B cell (primary cell): ENCODE results near the gene OR4K13. TPM values are rescaled to one million over a fixed set of nuclear protein-coding genes. Genes with fewer than 3 reads are reported as not detected.

Experiments used
- ATAC-seq: fragments of 200-7000 bp; cut with Tn5 transposase; one replicate; pipeline ENCODE4 v1.10.0; 2021; ENCODE audit warnings: low read depth, mild to moderate bottlenecking, moderate number of reproducible peaks, moderate library complexity
- CTCF ChIA-PET: fragments of 350-600 bp; sonication (Branson Sonifier 250); formaldehyde crosslinking; loops from one replicate; lab custom pipeline; 2021; ENCODE audit warnings: antibody characterized with exemption, inconsistent platforms; lab: Charles Lee
- POLR2A ChIA-PET: fragments of 350-600 bp; sonication (Branson Sonifier 250); formaldehyde crosslinking; loops from one replicate; lab custom pipeline; 2021; ENCODE audit warnings: antibody characterized with exemption; lab: Charles Lee
- DNase-seq: peaks from one replicate; pipeline ENCODE4 v3.0.0; 2013
- H2AFZ ChIP-seq: 2 replicates; pipeline ENCODE4 v1.6.1; 2012; ENCODE audit warnings: mild to moderate bottlenecking, low read depth, low read length; ENCODE audit not compliant: insufficient read depth, poor library complexity, severe bottlenecking
- H3K27ac ChIP-seq, 2 donors: 1 replicate in 1 of 2; 2 replicates in 1 of 2; pipeline ENCODE4 v1.5.1; 2012 to 2013; ENCODE audit warnings: low read length in 2 of 2, mild to moderate bottlenecking in 2 of 2, moderate library complexity in 1 of 2
- H3K27me3 ChIP-seq, 4 experiments: fragments of 200-600 bp in 1 of 4; sonication (generic) in 1 of 4; replicated peaks in 1 of 4; 1 replicate in 2 of 4; 2 replicates in 2 of 4; pipeline versions ENCODE4 v1.6.1 to v1.7.0; 2013 to 2016; ENCODE audit warnings: low read length in 3 of 4, mild to moderate bottlenecking in 2 of 4, mixed read lengths in 1 of 4, moderate library complexity in 1 of 4; ENCODE audit not compliant: insufficient read depth in 4 of 4, control insufficient read depth in 3 of 4; ENCODE audit errors: control extremely low read depth in 1 of 4
- H3K36me3 ChIP-seq, 2 experiments: replicated peaks in 1 of 2; 1 replicate in 1 of 2; 2 replicates in 1 of 2; pipeline versions ENCODE4 v1.6.1 to v1.7.1; 2013; ENCODE audit warnings: low read length in 1 of 2; ENCODE audit not compliant: insufficient read depth in 2 of 2, control insufficient read depth in 1 of 2; ENCODE audit errors: control extremely low read depth in 1 of 2, extremely low read depth in 1 of 2
- H3K4me1 ChIP-seq, 2 donors: fragments of 200-600 bp in 1 of 2; sonication (generic) in 1 of 2; 1 replicate in 1 of 2; 2 replicates in 1 of 2; pipeline versions ENCODE4 v1.5.1 to v1.6.1; 2013 to 2017; ENCODE audit warnings: low read length in 2 of 2; ENCODE audit not compliant: control insufficient read depth in 2 of 2, insufficient read depth in 2 of 2
- H3K4me2 ChIP-seq: replicated peaks from 2 replicates; pipeline ENCODE3; 2012; ENCODE audit warnings: mild to moderate bottlenecking, low read depth, low read length; ENCODE audit not compliant: poor library complexity, severe bottlenecking
- H3K4me3 ChIP-seq, 5 experiments: fragments of 200-600 bp in 1 of 5; sonication (generic) in 1 of 5; 1 replicate in 3 of 5; 2 replicates in 2 of 5; pipeline versions ENCODE4 v1.5.1 to v1.7.0; 2011 to 2016; ENCODE audit warnings: low read length in 4 of 5, mild to moderate bottlenecking in 4 of 5, low read depth in 2 of 5, control low read depth in 1 of 5, moderate library complexity in 1 of 5; ENCODE audit not compliant: insufficient read depth in 1 of 5; ENCODE audit errors: control extremely low read depth in 1 of 5, extremely low read depth in 1 of 5
- H3K79me2 ChIP-seq: fragments of 200-600 bp; sonication (generic); one replicate; pipeline ENCODE4 v1.6.0; 2016; ENCODE audit warnings: low read length; ENCODE audit not compliant: control insufficient read depth, insufficient read depth
- H3K9ac ChIP-seq: fragments of 200-600 bp; sonication (generic); 2 replicates; pipeline ENCODE4 v1.6.1; 2017; ENCODE audit warnings: mild to moderate bottlenecking, low read length, moderate library complexity
- H3K9me3 ChIP-seq, 3 donors: one replicate each; pipeline versions ENCODE4 v1.6.1 to v1.7.1; 2013; ENCODE audit warnings: low read length in 2 of 3; ENCODE audit not compliant: control insufficient read depth in 2 of 3, insufficient read depth in 1 of 3; ENCODE audit errors: control extremely low read depth in 1 of 3
- H4K20me1 ChIP-seq: 2 replicates; pipeline ENCODE4 v1.6.0; 2012; ENCODE audit warnings: mild to moderate bottlenecking, low read length; ENCODE audit not compliant: insufficient read depth, control insufficient read depth, poor library complexity, severe bottlenecking
- H3K27ac Mint-ChIP-seq: one replicate; pipeline ENCODE4 v1.8.0; 2021; ENCODE audit warnings: mixed read lengths
- H3K27me3 Mint-ChIP-seq: one replicate; pipeline ENCODE4 v1.8.0; 2021; ENCODE audit warnings: mixed read lengths
- H3K4me1 Mint-ChIP-seq: one replicate; pipeline ENCODE4 v1.8.0; 2021; ENCODE audit warnings: mixed read lengths
- H3K4me3 Mint-ChIP-seq: one replicate; pipeline ENCODE4 v1.8.0; 2021; ENCODE audit warnings: mixed read lengths
- H3K9me3 Mint-ChIP-seq: one replicate; pipeline ENCODE4 v1.8.0; 2022; ENCODE audit warnings: mixed read lengths; ENCODE audit not compliant: insufficient read depth
- CTCF ChIP-seq: fragments of 200-600 bp; IDR thresholded peaks from one replicate; pipeline ENCODE4 v1.8.0; 2022; ENCODE audit warnings: antibody characterized with exemption, mild to moderate bottlenecking
- EZH2 ChIP-seq: IDR thresholded peaks from 2 replicates; pipeline ENCODE4 v1.6.1; 2012; ENCODE audit warnings: borderline replicate concordance, low read depth, mild to moderate bottlenecking, moderate library complexity, low read length; ENCODE audit not compliant: insufficient read depth, poor library complexity, severe bottlenecking
- WGBS: methylation state at CpG from one replicate; pipeline ENCODE4 v1.1.5; 2013; ENCODE audit warnings: missing lambda C conversion rate; ENCODE audit not compliant: insufficient coverage; 5-methylcytosine and 5-hydroxymethylcytosine counted together
- intact Hi-C: fragments of 100-400 bp; cut with micrococcal nuclease; formaldehyde crosslinking; loops from one replicate; pipeline ENCODE4 v1.10.0; 2022
- polyA plus RNA-seq: library from polyadenylated mRNA; depleted of rRNA; stranded (reverse); fragments of >200 nt; gene quantifications from 2 replicates; pipeline ENCODE4 v1.2.3, GENCODE V29; 2012
- total RNA-seq, 2 donors: library from RNA; stranded (reverse); fragments of 120-200 nt in 1 of 2; gene quantifications; 1 replicate in 1 of 2; 2 replicates in 1 of 2; pipeline versions ENCODE4 v1.2.3 to v1.2.4, GENCODE V29; 2013 to 2022

OR4K13 gene
- total and polyA plus RNA-seq, 2 donors (not counting 1 experiment from before 2014, with no cell fraction given) = not detected

DNA sequence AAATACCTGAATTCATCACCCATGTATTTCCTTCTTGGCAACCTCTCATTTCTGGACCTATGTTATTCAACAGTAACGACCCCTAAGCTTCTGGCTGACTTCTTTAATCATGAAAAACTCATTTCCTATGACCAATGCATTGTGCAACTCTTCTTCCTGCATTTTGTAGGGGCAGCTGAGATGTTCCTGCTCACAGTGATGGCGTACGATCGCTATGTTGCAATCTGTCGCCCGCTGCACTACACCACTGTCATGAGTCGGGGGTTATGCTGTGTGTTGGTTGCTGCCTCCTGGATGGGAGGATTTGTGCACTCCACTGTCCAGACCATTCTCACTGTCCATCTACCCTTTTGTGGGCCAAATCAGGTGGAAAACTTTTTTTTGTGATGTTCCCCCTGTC, 33.5 kb downstream of the OR4K13 start:
- Histone ChIP-seq H2AFZ (no peak overlapping the region), H3K27me3 (no peaks in the 10 kb centered on the region), H3K9me3 (peaks cover 0 to 2% (median 0%) of the 10 kb centered on the region in 3 donors), H4K20me1 (no peaks in the 10 kb centered on the region), H3K9ac (no peak overlapping the region), H3K4me3 (no peak overlapping the region), H3K4me1 (no peaks in the 10 kb centered on the region), H3K36me3 (no peaks in the 10 kb centered on the region), H3K79me2 (no peaks in the 10 kb centered on the region), H3K27ac (no peak overlapping the region), H3K4me2 (no peak overlapping the region)
- Mint-ChIP-seq H3K27ac (no peak overlapping the region), H3K9me3 (no peaks in the 10 kb centered on the region), H3K4me1 (no peaks in the 10 kb centered on the region), H3K27me3 (no peaks in the 10 kb centered on the region), H3K4me3 (no peak overlapping the region)
- POLR2A ChIA-PET = no interaction called here
- TF ChIP-seq EZH2 = no peak
- no peak for TF ChIP-seq CTCF
- DNase-seq (no peak), ATAC-seq (no peak)
- intact Hi-C loops = no loop called here
- WGBS = 75% methylated on average over 4 of the region's 7 CpGs
- CTCF ChIA-PET = no interaction called here

- no peak within 1 kb of the TSS for H3K9ac ChIP-seq
- H3K9me3 Mint-ChIP-seq = no peaks in the 10 kb centered on the region
- H3K27me3 Mint-ChIP-seq = no peaks in the 10 kb centered on the region
- H4K20me1 ChIP-seq = no peaks in the 10 kb centered on the region
- no peaks in the 10 kb centered on the region for H3K27me3 ChIP-seq
- H3K79me2 ChIP-seq = no peaks in the 10 kb centered on the region
- H3K4me3 Mint-ChIP-seq = no peak within 1 kb of the TSS
- ChIA-PET CTCF (no interaction called here), POLR2A (no interaction called here)
- H3K9me3 ChIP-seq = peaks cover 0 to 2% (median 0%) of the 10 kb centered on the region in 3 donors
- H2AFZ ChIP-seq = no peak within 1 kb of the TSS
- H3K27ac ChIP-seq = no peak within 1 kb of the TSS
- H3K4me2 ChIP-seq = no peak within 1 kb of the TSS
- H3K4me1 Mint-ChIP-seq = no peaks in the 10 kb centered on the region
- H3K36me3 ChIP-seq = no peaks in the 10 kb centered on the region
- DNase-seq (no peak), ATAC-seq (no peak)
- no peaks in the 10 kb centered on the region for H3K4me1 ChIP-seq
- H3K4me3 ChIP-seq = no peak within 1 kb of the TSS
- TF ChIP-seq EZH2 (no peak), CTCF (no peak)
- H3K27ac Mint-ChIP-seq = no peak within 1 kb of the TSS
- intact Hi-C loops = no loop called here
These were observed 34.0 kb downstream of the OR4K13 start, which contains the start of gene OR4Q2 for GRCh38 chr14:20001863-20002262. OR4Q2 (plus strand) TSS chr14:20002163.
